H1 (cell line): ENCODE data around the gene MEP1A. TPM values are rescaled to one million over a fixed set of nuclear protein-coding genes. Genes with fewer than 3 reads are reported as not detected.

Experiments
- CTCF ChIA-PET: fragments of 300-600 bp; sonication (Branson Sonifier 250); formaldehyde crosslinking; loops from one replicate; lab custom pipeline; 2021; ENCODE audit not compliant: partially characterized antibody; lab: Charles Lee
- POLR2A ChIA-PET: fragments of 300-600 bp; sonication (Branson Sonifier 250); formaldehyde crosslinking; loops from one replicate; lab custom pipeline; 2021; ENCODE audit warnings: inconsistent platforms; ENCODE audit not compliant: partially characterized antibody; lab: Charles Lee
- DNase-seq, 2 experiments: peaks; one replicate each; pipeline versions ENCODE4 v3.0.0 to v3.0.0-alpha.2; 2010 to 2022; ENCODE audit warnings: low spot score in 2 of 2, low read depth in 1 of 2, mixed read lengths in 1 of 2
- FAIRE-seq: peaks from 2 replicates; lab custom pipeline; 2011; peaks lifted over from hg19 to GRCh38; lab: Jason Lieb, UNC
- H2AFZ ChIP-seq: 2 replicates; pipeline ENCODE4 v1.8.1; 2012; ENCODE audit warnings: low read length, inconsistent platforms
- H2AK5ac ChIP-seq: 2 replicates; pipeline ENCODE4 v1.6.1; 2013; ENCODE audit warnings: low read depth, low read length
- H2BK120ac ChIP-seq: replicated peaks from 2 replicates; pipeline ENCODE3; 2013; ENCODE audit warnings: low read depth, low read length, inconsistent platforms
- H2BK12ac ChIP-seq: 2 replicates; pipeline ENCODE4 v1.6.1; 2013; ENCODE audit warnings: low read depth, low read length
- H2BK15ac ChIP-seq: 2 replicates; pipeline ENCODE4 v1.6.1; 2013; ENCODE audit warnings: low read length
- H2BK20ac ChIP-seq: 2 replicates; pipeline ENCODE4 v1.6.1; 2013; ENCODE audit warnings: low read length
- H2BK5ac ChIP-seq: 2 replicates; pipeline ENCODE4 v1.6.1; 2013; ENCODE audit warnings: low read depth, low read length
- H3K14ac ChIP-seq: 2 replicates; pipeline ENCODE4 v1.6.1; 2013; ENCODE audit warnings: inconsistent platforms; ENCODE audit not compliant: insufficient read length
- H3K18ac ChIP-seq: 2 replicates; pipeline ENCODE4 v1.6.1; 2013; ENCODE audit warnings: low read length; ENCODE audit errors: extremely low read depth
- H3K23ac ChIP-seq: 2 replicates; pipeline ENCODE4 v1.6.1; 2013; ENCODE audit warnings: inconsistent platforms; ENCODE audit not compliant: insufficient read length
- H3K23me2 ChIP-seq: 2 replicates; pipeline ENCODE4 v1.6.1; 2013; ENCODE audit warnings: low read depth, low read length
- H3K27ac ChIP-seq: 2 replicates; pipeline ENCODE4 v1.6.1; 2011; ENCODE audit warnings: low read depth, low read length, inconsistent platforms
- H3K27me3 ChIP-seq, 4 experiments: replicated peaks in 1 of 4; 1 replicate in 1 of 4; 2 replicates in 3 of 4; pipeline versions ENCODE4 v1.6.1 to v1.8.1; 2011 to 2013; ENCODE audit warnings: low read length in 3 of 4, mild to moderate bottlenecking in 3 of 4, inconsistent platforms in 2 of 4, mixed read lengths in 2 of 4, moderate library complexity in 1 of 4; ENCODE audit not compliant: control insufficient read depth in 3 of 4, insufficient read depth in 3 of 4; ENCODE audit errors: extremely low read depth in 1 of 4
- H3K36me3 ChIP-seq, 4 experiments: 2 replicates each; pipeline versions ENCODE4 v1.6.1 to v1.8.1; 2011 to 2013; ENCODE audit warnings: mild to moderate bottlenecking in 4 of 4, low read length in 3 of 4, moderate library complexity in 2 of 4, control low read depth in 1 of 4, inconsistent platforms in 1 of 4; ENCODE audit not compliant: insufficient read depth in 4 of 4, control insufficient read depth in 2 of 4
- H3K4ac ChIP-seq: replicated peaks from 2 replicates; pipeline ENCODE3; 2013; ENCODE audit warnings: low read length, low read depth, mixed read lengths, inconsistent platforms; ENCODE audit not compliant: insufficient read length
- H3K4me1 ChIP-seq, 4 experiments: replicated peaks in 1 of 4; 1 replicate in 1 of 4; 2 replicates in 3 of 4; pipeline versions ENCODE4 v1.6.1 to v1.8.1; 2011 to 2013; ENCODE audit warnings: low read length in 3 of 4, inconsistent platforms in 2 of 4, mixed read lengths in 1 of 4; ENCODE audit not compliant: insufficient read depth in 4 of 4, control insufficient read depth in 3 of 4
- H3K4me2 ChIP-seq, 2 experiments: 2 replicates each; pipeline versions ENCODE4 v1.6.1 to v1.8.1; 2011 to 2013; ENCODE audit warnings: low read depth in 2 of 2, low read length in 2 of 2, control low read depth in 1 of 2, inconsistent platforms in 1 of 2, mild to moderate bottlenecking in 1 of 2; ENCODE audit not compliant: insufficient read depth in 1 of 2
- H3K4me3 ChIP-seq, 4 experiments: fragments of 200-600, 300-600 bp in 1 of 4; sonication (generic), shearing (Covaris generic), sonication (Bioruptor Twin) in 1 of 4; 2 replicates each; pipeline versions ENCODE4 v1.5.1 to v1.8.1; 2011 to 2016; ENCODE audit warnings: low read length in 4 of 4, low read depth in 3 of 4, control low read depth in 2 of 4, inconsistent platforms in 2 of 4, mild to moderate bottlenecking in 2 of 4, mixed read lengths in 1 of 4, moderate library complexity in 1 of 4; ENCODE audit not compliant: insufficient read depth in 2 of 4; ENCODE audit errors: extremely low read depth in 1 of 4
- H3K56ac ChIP-seq: replicated peaks from 2 replicates; pipeline ENCODE3; 2013; ENCODE audit warnings: low read depth, mild to moderate bottlenecking, mixed read lengths, low read length, inconsistent platforms; ENCODE audit not compliant: insufficient read length
- H3K79me1 ChIP-seq: 2 replicates; pipeline ENCODE4 v1.6.1; 2013; ENCODE audit warnings: low read depth, low read length, control low read depth
- H3K79me2 ChIP-seq, 2 experiments: 2 replicates each; pipeline versions ENCODE4 v1.6.1 to v1.8.1; 2012 to 2013; ENCODE audit warnings: low read length in 2 of 2, mild to moderate bottlenecking in 2 of 2, inconsistent platforms in 1 of 2; ENCODE audit not compliant: insufficient read depth in 2 of 2, control insufficient read depth in 1 of 2
- H3K9ac ChIP-seq, 4 experiments: replicated peaks in 1 of 4; 1 replicate in 1 of 4; 2 replicates in 3 of 4; pipeline versions ENCODE4 v1.6.1 to v1.8.1; 2011 to 2013; ENCODE audit warnings: low read depth in 3 of 4, low read length in 3 of 4, control low read depth in 2 of 4, mild to moderate bottlenecking in 2 of 4, moderate library complexity in 2 of 4, inconsistent platforms in 1 of 4; ENCODE audit errors: extremely low read depth in 1 of 4
- H3K9me3 ChIP-seq, 2 experiments: 2 replicates each; pipeline versions ENCODE4 v1.6.1 to v1.8.1; 2012 to 2013; ENCODE audit warnings: mild to moderate bottlenecking in 2 of 2, moderate library complexity in 2 of 2, control low read depth in 1 of 2, inconsistent platforms in 1 of 2, low read depth in 1 of 2, low read length in 1 of 2, mixed read lengths in 1 of 2; ENCODE audit not compliant: insufficient read depth in 2 of 2
- H4K20me1 ChIP-seq, 2 experiments: replicated peaks in 1 of 2; 2 replicates each; pipeline versions ENCODE3 to v1.8.1; 2011 to 2013; ENCODE audit warnings: inconsistent platforms in 2 of 2, low read length in 2 of 2, mild to moderate bottlenecking in 1 of 2; ENCODE audit not compliant: insufficient read depth in 2 of 2, control insufficient read depth in 1 of 2
- H4K5ac ChIP-seq: 2 replicates; pipeline ENCODE4 v1.6.1; 2013; ENCODE audit warnings: low read length, low read depth, mixed read lengths, inconsistent platforms; ENCODE audit not compliant: insufficient read length
- H4K8ac ChIP-seq: 2 replicates; pipeline ENCODE4 v1.8.0; 2013; ENCODE audit warnings: mild to moderate bottlenecking, moderate library complexity, low read length, inconsistent platforms; ENCODE audit not compliant: insufficient read depth; ENCODE audit errors: extremely low read depth
- H4K91ac ChIP-seq: replicated peaks from 2 replicates; pipeline ENCODE3; 2013; ENCODE audit warnings: low read length, mixed read lengths, inconsistent platforms; ENCODE audit not compliant: insufficient read length
- BACH1 ChIP-seq: IDR thresholded peaks from 2 replicates; pipeline ENCODE4 v1.6.1; 2012; ENCODE audit warnings: low read length, improper control_type of control experiment
- CTBP2 ChIP-seq: IDR thresholded peaks from 2 replicates; pipeline ENCODE4 v1.7.0; 2011; ENCODE audit warnings: borderline replicate concordance, mild to moderate bottlenecking, moderate library complexity, mixed read lengths, low read length; ENCODE audit not compliant: insufficient read depth, insufficient read length
- JUND ChIP-seq: IDR thresholded peaks from 2 replicates; pipeline ENCODE4 v1.6.1; 2011; ENCODE audit warnings: mild to moderate bottlenecking, improper control_type of control experiment, low read length
- MAFK ChIP-seq: IDR thresholded peaks from 2 replicates; pipeline ENCODE4 v1.6.1; 2012; ENCODE audit warnings: low read depth, mild to moderate bottlenecking, improper control_type of control experiment, low read length
- RFX5 ChIP-seq: IDR thresholded peaks from 2 replicates; pipeline ENCODE4 v1.6.1; 2011; ENCODE audit warnings: low read depth, low read length, improper control_type of control experiment, borderline replicate concordance
- SUZ12 ChIP-seq: fragments of 200-600 bp; sonication (generic); IDR thresholded peaks from 2 replicates; pipeline ENCODE4 v1.6.1; 2012; ENCODE audit warnings: mild to moderate bottlenecking, inconsistent platforms, low read length, moderate library complexity, mixed read lengths
- WGBS, 2 experiments: shearing (Covaris generic) in 1 of 2; methylation state at CpG; one replicate each; pipeline versions ENCODE4 v1.1.6 to v1.1.7; 2013 to 2015; ENCODE audit warnings: low lambda C conversion rate in 2 of 2, mixed read lengths in 2 of 2, inconsistent platforms in 1 of 2, low coverage in 1 of 2, missing lambda C conversion rate in 1 of 2; ENCODE audit not compliant: insufficient replicate concordance in 2 of 2, insufficient coverage in 1 of 2, insufficient read length in 1 of 2; ENCODE audit errors: extremely low coverage in 1 of 2, missing lambda C conversion rate in 1 of 2; 5-methylcytosine and 5-hydroxymethylcytosine counted together
- polyA plus RNA-seq, 7 experiments: library from polyadenylated mRNA; depleted of rRNA in 3 of 7; stranded (reverse) in 5 of 7; unstranded in 2 of 7; fragments of >200 nt in 5 of 7; fragments of 200-250 nt in 2 of 7; gene quantifications; 1 replicate in 5 of 7; 2 replicates in 1 of 7; 4 replicates in 1 of 7; pipeline versions ENCODE4 v1.2.1 to v1.2.3, GENCODE V29; 2011 to 2013; ENCODE audit warnings: missing spikeins in 2 of 7, mixed read lengths in 2 of 7
- total RNA-seq: library from RNA; stranded (reverse); fragmentation: NEBNext Ultra II Directional; extraction: Animal tissue kit (Norgen Biotek cat#: 25700); gene quantifications from 2 replicates; pipeline ENCODE4 v1.2.1, GENCODE V29; 2021

The MEP1A gene
- total and polyA plus RNA-seq, 2 of the 8 experiments (the other 6 are each of a cell fraction or from before 2014, with no cell fraction given): 0.03 TPM; not detected in 1

DNA sequence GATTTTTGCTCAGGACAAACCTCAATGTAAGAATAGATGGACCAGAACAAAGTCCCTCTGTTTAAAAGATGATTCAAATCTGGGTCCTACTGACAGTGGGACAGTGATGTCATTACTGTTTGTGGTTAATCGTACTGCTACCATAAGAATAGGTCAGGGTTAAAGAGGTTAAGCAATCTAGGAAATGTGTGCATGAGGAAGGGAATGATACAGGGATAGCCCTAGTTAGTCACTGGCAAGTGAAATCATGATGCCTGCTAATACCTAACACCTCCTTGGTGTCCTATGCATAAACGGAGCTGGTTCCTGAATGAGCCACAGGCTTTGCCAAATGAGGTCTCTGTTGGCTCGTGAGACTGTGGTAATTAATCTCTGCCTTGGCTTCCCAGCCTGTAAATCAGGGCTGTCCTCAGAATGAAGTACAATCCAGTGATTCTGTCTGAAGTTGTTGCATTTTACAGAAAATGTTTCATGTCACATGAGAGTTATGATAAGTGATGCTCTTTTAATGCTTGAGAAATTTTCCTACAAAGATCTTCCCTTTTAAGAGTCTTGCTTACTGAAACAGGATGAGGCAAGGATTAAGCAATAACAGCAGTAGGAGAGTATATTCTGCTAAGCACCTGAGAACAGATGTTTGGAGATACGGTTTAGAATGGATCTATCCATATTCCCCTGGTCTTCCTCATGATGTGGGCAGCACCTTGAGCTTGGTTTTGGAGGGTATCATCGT is 3.8 kb downstream of the MEP1A start:
- no peak overlapping the region for H2BK15ac ChIP-seq
- TF ChIP-seq BACH1: no peak
- TF ChIP-seq JUND: no peak
- no peak for TF ChIP-seq MAFK
- TF ChIP-seq RFX5: no peak
- no peak for TF ChIP-seq CTBP2
- no peak for TF ChIP-seq SUZ12
- TF ChIP-seq, all 59 proteins: peak for 0
- no peak overlapping the region for H3K4ac ChIP-seq
- no peaks in the 10 kb centered on the region for H3K79me2 ChIP-seq
- no peak overlapping the region for H4K5ac ChIP-seq
- no peaks in the 10 kb centered on the region for H3K23me2 ChIP-seq
- no peaks in the 10 kb centered on the region for H3K9me3 ChIP-seq
- H3K27ac ChIP-seq: no peak overlapping the region
- no peaks in the 10 kb centered on the region for H3K27me3 ChIP-seq
- POLR2A ChIA-PET: no interaction called here
- no peak overlapping the region for H2BK20ac ChIP-seq
- 86% methylated on average over 5 of the region's 5 CpGs; no CpG with 5 or more reads in 1 of the 2 experiments for WGBS, 2 experiments
- no peak overlapping the region for H3K9ac ChIP-seq
- H4K8ac ChIP-seq: no peak overlapping the region
- DNase-seq (no peak), FAIRE-seq (no peak)
- H3K18ac ChIP-seq: no peak overlapping the region
- H2BK5ac ChIP-seq: no peak overlapping the region
- no peak overlapping the region for H3K4me3 ChIP-seq
- 0 out of 2 replicates have a peak overlapping the region, but pooled peaks have one; percentile 13 for H2AFZ ChIP-seq
- no peaks in the 10 kb centered on the region for H3K79me1 ChIP-seq
- H4K20me1 ChIP-seq: no peaks in the 10 kb centered on the region
- no peak overlapping the region for H2AK5ac ChIP-seq
- H3K56ac ChIP-seq: no peak overlapping the region
- no peak overlapping the region for H2BK120ac ChIP-seq
- CTCF ChIA-PET: interaction anchor here (0.9 to 1.1 kb wide), 2 partner anchors 52 to 63 kb away, joined by 3 read pairs; no protein-coding TSS in a partner anchor
- no peak overlapping the region for H2BK12ac ChIP-seq
- H3K14ac ChIP-seq: no peak overlapping the region
- no peak overlapping the region for H3K4me2 ChIP-seq
- no peaks in the 10 kb centered on the region for H3K4me1 ChIP-seq
- no peak overlapping the region for H4K91ac ChIP-seq
- H3K23ac ChIP-seq: no peak overlapping the region
- H3K36me3 ChIP-seq: no peaks in the 10 kb centered on the region
